Activated naive CD4-positive, alpha-beta T cell (primary cell): ENCODE results near the gene ALPP.
"Not testable (repeated sequence)": the region's sequence is repeated elsewhere in the genome, so short reads cannot be mapped to it uniquely, and the experiment has no call there.

Source experiments
- DNase-seq, 4 experiments: peaks; one replicate each; lab custom pipeline; 2025; lab: John Stamatoyannopoulos, UW

The ALPP gene

DNA sequence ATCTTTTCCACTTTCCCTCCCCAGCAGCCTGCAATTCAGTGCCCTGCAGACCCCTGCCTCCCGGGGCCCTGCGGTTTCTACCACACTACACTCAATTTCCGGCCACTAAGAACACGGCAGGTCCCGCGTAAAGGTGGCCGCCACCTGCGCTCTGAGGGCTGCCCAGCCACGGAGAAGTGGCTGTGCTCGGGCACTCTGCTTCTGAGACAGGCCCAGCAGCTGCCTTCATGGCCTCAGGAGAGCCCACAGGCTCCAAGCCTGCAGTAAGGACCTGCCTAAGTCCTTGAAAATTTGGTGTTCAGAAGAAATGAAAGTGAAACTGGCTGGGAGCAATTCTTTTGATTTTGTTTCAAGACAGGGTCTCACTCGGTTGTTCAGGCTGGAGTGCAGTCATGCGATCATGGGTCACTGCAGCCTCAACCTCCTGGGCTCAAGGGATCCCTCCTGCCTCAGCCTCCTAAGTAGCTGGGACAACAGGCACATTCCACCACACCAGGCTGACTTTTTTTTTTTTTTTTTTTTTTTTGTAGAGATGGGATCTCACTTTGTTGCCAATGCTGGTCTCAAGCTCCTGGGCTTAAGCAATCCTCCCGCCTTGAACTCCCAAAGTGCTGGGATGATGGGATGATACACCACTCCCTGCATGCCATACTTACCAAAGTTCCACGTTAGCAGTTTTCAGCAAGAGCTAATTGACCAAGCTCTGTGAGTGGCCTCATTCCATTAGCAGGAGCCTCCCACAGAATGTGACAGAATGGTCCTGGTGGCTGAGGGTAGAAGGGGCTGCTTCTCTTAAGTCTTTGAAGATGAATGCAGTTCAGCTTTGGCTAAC lies 14.6 kb upstream of the ALPP start:
- DNase-seq = no peak

GRCh38 chr2:232364806-232365594 lies 13.6 kb upstream of the ALPP start:
- DNase-seq = not testable (repeated sequence)

GRCh38 chr2:232365621-232366321 lies 12.8 kb upstream of the ALPP start:
- DNase-seq = no peak

DNA sequence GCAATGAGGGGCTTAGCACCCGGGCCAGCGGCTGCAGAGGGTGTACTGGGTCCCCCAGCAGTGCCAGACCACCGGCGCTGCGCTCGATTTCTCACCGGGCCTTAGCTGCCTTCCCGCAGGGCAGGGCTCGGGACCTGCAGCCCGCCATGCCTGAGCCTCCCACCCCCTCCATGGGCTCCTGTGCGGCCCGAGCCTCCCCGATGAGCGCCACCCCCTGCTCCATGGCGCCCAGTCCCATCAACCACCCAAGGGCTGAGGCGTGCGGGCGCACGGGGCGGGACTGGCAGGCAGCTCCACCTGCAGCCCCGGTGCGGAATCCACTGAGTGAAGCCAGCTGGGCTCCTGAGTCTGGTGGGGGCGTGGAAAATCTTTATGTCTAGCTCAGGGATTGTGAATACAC lies 12.1 kb upstream of the ALPP start:
- not testable (repeated sequence) for DNase-seq

DNA sequence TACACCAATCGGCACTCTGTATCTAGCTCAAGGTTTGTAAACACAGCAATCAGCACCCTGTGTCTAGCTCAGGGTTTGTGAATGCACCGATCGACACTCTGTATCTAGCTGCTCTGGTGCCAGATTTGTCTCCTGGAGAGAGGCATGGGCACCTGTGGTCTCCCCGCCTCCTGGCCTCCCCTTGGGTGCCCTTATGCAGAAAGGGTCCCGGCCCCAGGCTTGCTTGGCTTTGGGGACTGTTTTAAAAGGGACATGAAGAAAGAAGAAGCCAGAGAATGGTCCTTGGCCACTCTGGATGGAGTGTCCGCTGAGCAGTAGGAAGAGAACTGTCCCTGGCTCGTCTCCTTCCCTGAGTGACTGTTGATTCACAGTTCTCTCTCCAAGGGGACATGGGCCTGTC lies 11.5 kb upstream of the ALPP start:
- no peak for DNase-seq

- DNase-seq = no peak
Measured at GRCh38 chr2:232367591-232368233, 10.8 kb upstream of the ALPP start.

- no peak for DNase-seq
Measured at GRCh38 chr2:232368311-232368731, 10.2 kb upstream of the ALPP start.

DNA sequence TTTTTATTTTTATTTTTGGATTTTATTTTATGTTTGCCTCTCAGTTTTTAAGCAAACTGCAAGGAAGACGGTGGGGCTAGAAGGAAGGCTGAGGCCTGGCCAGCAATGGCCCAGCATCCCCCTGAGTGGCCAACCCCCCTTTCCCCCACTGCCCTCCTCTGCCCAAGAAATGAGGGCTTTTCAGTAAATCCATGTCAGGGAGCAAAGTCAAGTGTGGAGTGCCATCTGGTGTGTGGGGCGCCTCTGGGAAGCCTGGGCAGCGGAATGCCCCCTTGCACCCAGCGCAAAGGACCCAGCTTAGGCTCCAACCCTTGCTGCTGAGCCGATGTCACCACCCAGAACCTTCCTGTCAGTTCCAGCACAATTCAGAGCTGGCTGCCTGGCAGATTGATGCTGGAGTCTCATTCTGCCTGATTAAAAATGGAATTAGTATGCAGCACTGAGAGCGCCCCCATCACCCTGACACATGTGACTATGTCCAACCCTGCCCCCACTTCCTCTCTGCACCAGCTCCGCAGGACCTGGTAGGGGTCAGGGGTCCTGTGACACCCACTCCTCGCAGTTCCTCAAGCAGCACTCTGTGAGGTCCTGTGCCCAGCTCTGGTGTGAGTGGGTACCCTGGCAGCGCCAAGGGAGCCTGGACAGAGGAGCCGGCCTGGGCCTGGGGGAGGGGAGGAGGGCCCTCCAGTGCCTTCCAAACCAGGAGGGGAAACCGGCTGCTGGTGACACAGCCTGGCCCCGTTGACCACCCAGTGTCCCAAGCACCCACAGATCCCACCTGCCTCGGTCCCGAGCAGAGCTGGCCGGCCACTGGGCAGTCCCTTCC lies 9.2 kb upstream of the ALPP start:
- no peak for DNase-seq

- not testable (repeated sequence) for DNase-seq
Measured at GRCh38 chr2:232370007-232370406, 8.5 kb upstream of the ALPP start.

DNA sequence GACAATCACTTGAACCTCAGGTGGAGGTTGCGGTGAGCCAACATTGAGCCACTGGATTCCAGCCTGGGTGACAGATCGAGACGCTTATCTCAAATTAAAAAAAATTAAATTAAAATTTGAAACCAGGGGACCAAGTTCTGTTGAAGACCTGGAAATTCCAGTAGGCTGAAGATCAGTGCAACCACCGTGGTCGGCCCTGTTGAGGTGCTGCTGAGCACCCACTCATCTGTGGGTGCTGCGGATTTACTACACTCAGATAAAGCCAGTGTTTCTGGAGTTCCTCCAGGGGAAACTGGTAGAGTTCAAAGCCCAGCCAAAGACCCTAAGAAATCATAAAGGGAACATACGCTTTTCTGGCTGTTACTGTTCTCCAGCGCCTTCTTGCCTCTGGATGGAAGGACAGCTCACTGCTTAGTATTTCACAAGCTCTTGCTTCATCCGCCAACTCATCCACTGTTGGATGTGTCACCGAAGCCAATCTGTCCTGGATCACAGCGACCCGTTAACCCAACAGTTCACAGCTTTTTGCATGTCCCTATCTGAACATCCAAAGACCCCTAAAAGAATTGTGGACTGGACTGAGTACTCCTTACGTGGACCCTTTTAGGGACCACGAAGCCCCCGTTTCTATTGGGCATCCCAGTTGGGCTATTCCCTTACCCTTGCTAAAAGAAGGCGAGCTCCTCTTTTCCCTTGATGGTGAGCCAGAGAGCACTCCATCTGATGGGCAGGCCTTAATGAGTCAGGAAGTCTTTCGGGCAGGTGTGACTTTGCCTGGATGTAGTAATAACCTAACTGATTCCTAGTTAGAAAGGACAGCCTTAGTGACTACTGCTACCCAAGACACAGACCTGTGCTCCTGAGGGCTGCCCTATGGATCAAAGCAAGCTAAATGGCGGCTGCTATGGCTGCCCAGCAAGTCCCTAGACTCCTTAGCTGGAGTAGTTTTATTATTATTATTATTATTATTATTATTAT lies 6.0 kb upstream of the ALPP start:
- no peak for DNase-seq

- no peak for DNase-seq
Measured at GRCh38 chr2:232374356-232374755, 4.2 kb upstream of the ALPP start.

- DNase-seq = no peak
Measured at GRCh38 chr2:232375164-232375563, 3.4 kb upstream of the ALPP start.

- DNase-seq = no peak
Measured at GRCh38 chr2:232376260-232376659, 2.3 kb upstream of the ALPP start.

- no peak for DNase-seq
Measured at GRCh38 chr2:232376713-232377112, 1.8 kb upstream of the ALPP start.

GRCh38 chr2:232377319-232377718 lies 1.2 kb upstream of the ALPP start:
- DNase-seq = no peak

- DNase-seq = no peak
Measured at GRCh38 chr2:232377841-232378734, 463 bp upstream of the ALPP start.

DNA sequence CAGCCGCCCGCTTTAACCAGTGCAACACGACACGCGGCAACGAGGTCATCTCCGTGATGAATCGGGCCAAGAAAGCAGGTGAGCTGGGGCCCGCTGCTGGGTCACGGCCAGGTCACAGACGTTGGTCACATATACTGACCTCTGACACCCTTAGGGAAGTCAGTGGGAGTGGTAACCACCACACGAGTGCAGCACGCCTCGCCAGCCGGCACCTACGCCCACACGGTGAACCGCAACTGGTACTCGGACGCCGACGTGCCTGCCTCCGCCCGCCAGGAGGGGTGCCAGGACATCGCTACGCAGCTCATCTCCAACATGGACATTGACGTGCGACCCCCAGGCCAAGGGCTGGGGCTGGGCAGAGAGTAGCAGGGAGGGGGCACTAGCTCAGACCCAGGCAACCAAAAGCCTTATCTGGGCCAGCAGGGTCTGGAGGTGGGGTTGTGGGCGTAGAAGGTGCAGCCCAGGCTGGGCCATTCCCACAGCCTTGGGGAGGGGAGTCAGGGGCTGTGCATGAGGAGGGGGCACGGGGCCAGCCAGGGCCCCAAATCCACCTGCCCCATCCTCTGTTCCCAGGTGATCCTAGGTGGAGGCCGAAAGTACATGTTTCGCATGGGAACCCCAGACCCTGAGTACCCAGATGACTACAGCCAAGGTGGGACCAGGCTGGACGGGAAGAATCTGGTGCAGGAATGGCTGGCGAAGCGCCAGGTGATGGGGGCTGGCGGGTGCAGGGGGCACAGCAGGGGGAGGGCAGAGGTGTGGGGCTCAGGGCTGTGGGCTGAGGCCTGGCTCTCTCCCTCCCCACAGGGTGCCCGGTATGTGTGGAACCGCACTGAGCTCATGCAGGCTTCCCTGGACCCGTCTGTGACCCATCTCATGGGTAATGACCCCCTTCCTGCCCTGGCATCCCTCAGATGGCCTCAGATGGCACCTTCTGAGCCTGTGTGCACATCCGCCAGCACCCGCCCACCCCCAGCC lies 1.3 kb downstream of the ALPP start:
- DNase-seq = not testable (repeated sequence)
